ENCODE results near the gene ACSF2.

Gene ACSF2

GRCh38 chr17:50447870-50448595, 22.0 kb downstream of the ACSF2 start:
- TF ChIP-seq REST (IDR thresholded peaks at IDR 0.05; ENCODE audit: low read depth) (no peak), TAF1 (IDR thresholded peaks at IDR 0.05; ENCODE audit: low read depth) (no peak), NFIC (IDR thresholded peaks at IDR 0.05) (no peak), CREB1 (IDR thresholded peaks at IDR 0.05; ENCODE audit: low read depth) (no peak), EP300 (IDR thresholded peaks at IDR 0.05; ENCODE audit: borderline replicate concordance) (no peak), ZBTB7A (IDR thresholded peaks at IDR 0.05; ENCODE audit: low read depth) (no peak), RAD21 (IDR thresholded peaks at IDR 0.05; ENCODE audit: low read depth) (no peak), TCF12 (IDR thresholded peaks at IDR 0.05; ENCODE audit: low read depth) (no peak), CEBPB (IDR thresholded peaks at IDR 0.05) (no peak), FOXM1 (IDR thresholded peaks at IDR 0.05; ENCODE audit: borderline replicate concordance, low read depth) (no peak), USF1 (IDR thresholded peaks at IDR 0.05) (no peak), TEAD4 (IDR thresholded peaks at IDR 0.05) (no peak), MAX (IDR thresholded peaks at IDR 0.05) (no peak), EGR1 (IDR thresholded peaks at IDR 0.05) (no peak), YY1 (IDR thresholded peaks at IDR 0.05; ENCODE audit: low read depth) (no peak)

- no peak for TF ChIP-seq CEBPB (IDR thresholded peaks at IDR 0.05)
- TF ChIP-seq MAX (IDR thresholded peaks at IDR 0.05), result no peak
- TF ChIP-seq EP300 (IDR thresholded peaks at IDR 0.05; ENCODE audit: borderline replicate concordance), result no peak
- no peak for TF ChIP-seq NFIC (IDR thresholded peaks at IDR 0.05)
Observed at GRCh38 chr17:50448643-50449042, 22.6 kb downstream of the ACSF2 start.

- TF ChIP-seq REST (IDR thresholded peaks at IDR 0.05; ENCODE audit: low read depth) (no peak), YY1 (IDR thresholded peaks at IDR 0.05; ENCODE audit: low read depth) (no peak), EGR1 (IDR thresholded peaks at IDR 0.05) (no peak), CREB1 (IDR thresholded peaks at IDR 0.05; ENCODE audit: low read depth) (no peak), MAX (IDR thresholded peaks at IDR 0.05) (no peak), TEAD4 (IDR thresholded peaks at IDR 0.05) (no peak), EP300 (IDR thresholded peaks at IDR 0.05; ENCODE audit: borderline replicate concordance) (no peak), CEBPB (IDR thresholded peaks at IDR 0.05) (no peak), USF1 (IDR thresholded peaks at IDR 0.05) (no peak), TCF12 (IDR thresholded peaks at IDR 0.05; ENCODE audit: low read depth) (no peak), FOXM1 (IDR thresholded peaks at IDR 0.05; ENCODE audit: borderline replicate concordance, low read depth) (no peak), ZBTB7A (IDR thresholded peaks at IDR 0.05; ENCODE audit: low read depth) (no peak), RAD21 (IDR thresholded peaks at IDR 0.05; ENCODE audit: low read depth) (no peak), TAF1 (IDR thresholded peaks at IDR 0.05; ENCODE audit: low read depth) (no peak), NFIC (IDR thresholded peaks at IDR 0.05) (no peak)
Observed at GRCh38 chr17:50451943-50452629, 26.1 kb downstream of the ACSF2 start.

GRCh38 chr17:50452630-50453300, 26.7 kb downstream of the ACSF2 start:
- TF ChIP-seq USF1 (IDR thresholded peaks at IDR 0.05) (no peak), YY1 (IDR thresholded peaks at IDR 0.05; ENCODE audit: low read depth) (no peak), MAX (IDR thresholded peaks at IDR 0.05) (no peak), TAF1 (IDR thresholded peaks at IDR 0.05; ENCODE audit: low read depth) (no peak), EP300 (IDR thresholded peaks at IDR 0.05; ENCODE audit: borderline replicate concordance) (no peak), CREB1 (IDR thresholded peaks at IDR 0.05; ENCODE audit: low read depth) (no peak), RAD21 (IDR thresholded peaks at IDR 0.05; ENCODE audit: low read depth) (no peak), CEBPB (IDR thresholded peaks at IDR 0.05) (no peak), NFIC (IDR thresholded peaks at IDR 0.05) (no peak), EGR1 (IDR thresholded peaks at IDR 0.05) (no peak), ZBTB7A (IDR thresholded peaks at IDR 0.05; ENCODE audit: low read depth) (no peak), FOXM1 (IDR thresholded peaks at IDR 0.05; ENCODE audit: borderline replicate concordance, low read depth) (no peak), TCF12 (IDR thresholded peaks at IDR 0.05; ENCODE audit: low read depth) (no peak), TEAD4 (IDR thresholded peaks at IDR 0.05) (no peak), REST (IDR thresholded peaks at IDR 0.05; ENCODE audit: low read depth) (no peak)
